Mesothelial cell of epicardium (in vitro differentiated cells): Measurements from ENCODE around the gene RAB13. TPM values are rescaled to one million over a fixed set of nuclear protein-coding genes. Genes with fewer than 3 reads are reported as not detected.
"Not testable (repeated sequence)": the region's sequence is repeated elsewhere in the genome, so short reads cannot be mapped to it uniquely, and the experiment has no call there.

ENCODE experiments used
- DNase-seq, 2 experiments: peaks; one replicate each; pipeline ENCODE4 v3.0.0; 2021; ENCODE audit warnings: low spot score in 2 of 2; ENCODE audit not compliant: unreplicated experiment in 2 of 2
- H3K27ac Mint-ChIP-seq: 2 replicates; pipeline ENCODE4 v1.8.0; 2021; ENCODE audit warnings: mixed read lengths
- H3K27me3 Mint-ChIP-seq: 2 replicates; pipeline ENCODE4 v1.8.0; 2021; ENCODE audit warnings: low read depth, mixed read lengths
- H3K36me3 Mint-ChIP-seq: 2 replicates; pipeline ENCODE4 v1.8.0; 2021; ENCODE audit warnings: mixed read lengths
- H3K4me1 Mint-ChIP-seq: 2 replicates; pipeline ENCODE4 v1.8.0; 2021; ENCODE audit warnings: mixed read lengths
- H3K4me3 Mint-ChIP-seq: 2 replicates; pipeline ENCODE4 v1.8.0; 2021; ENCODE audit warnings: mild to moderate bottlenecking, moderate library complexity, mixed read lengths
- H3K9me3 Mint-ChIP-seq: 2 replicates; pipeline ENCODE4 v1.8.0; 2021; ENCODE audit warnings: mixed read lengths
- total RNA-seq: library from RNA; stranded (reverse); gene quantifications from 3 replicates; pipeline ENCODE4 v1.2.1, GENCODE V29; 2021
- TF ChIP-seq, protein P1 (sequence below): fragments of 200-600 bp; sonication (generic); IDR thresholded peaks from one replicate; pipeline ENCODE4 v1.5.0; 2021; ENCODE audit warnings: antibody characterized with exemption; ENCODE audit not compliant: unreplicated experiment

The RAB13 gene
- total RNA-seq, 1 donor from 2014 or later: 92.0 TPM

DNA sequence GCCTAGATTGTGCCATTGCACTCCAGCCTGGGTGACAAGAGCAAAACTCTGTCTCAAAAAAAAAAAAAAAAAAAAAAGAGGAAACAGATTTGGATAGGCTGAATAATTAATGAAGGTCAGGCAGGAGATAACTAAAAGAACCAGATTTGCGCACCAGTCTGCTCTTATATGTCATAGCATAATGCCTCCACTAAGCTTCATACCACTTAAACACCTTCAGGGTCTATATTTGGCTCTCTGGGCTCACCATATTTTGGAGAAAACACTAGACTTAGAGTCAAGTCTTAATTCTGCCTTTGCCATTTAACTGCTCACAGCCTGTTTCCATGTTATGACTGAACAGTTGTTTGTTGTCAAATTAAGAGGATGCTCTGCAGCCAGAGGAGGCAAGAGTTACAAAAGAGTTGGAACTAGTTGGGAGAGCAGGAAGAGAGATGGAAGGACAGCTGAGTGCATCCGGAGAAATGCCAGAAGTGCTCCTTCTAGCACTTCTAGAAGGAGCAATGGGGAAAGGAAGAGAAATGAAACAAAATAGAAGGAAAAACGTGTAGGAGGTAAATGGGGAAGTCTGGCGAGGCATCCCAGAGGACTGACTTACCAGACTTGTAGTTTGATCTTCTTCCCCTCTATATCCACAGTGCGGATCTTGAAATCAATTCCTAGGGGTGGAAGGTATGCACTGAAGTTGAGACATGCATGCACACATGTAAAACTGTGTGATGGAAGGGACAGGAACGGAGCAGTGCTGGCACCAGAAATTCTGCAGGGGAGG lies 1.8 kb downstream of the RAB13 start:
- Mint-ChIP-seq H3K27me3 (no peaks in the 10 kb centered on the region), H3K4me3 (peak overlapping the region; percentile 95), H3K4me1 (peaks cover 24% of the 10 kb centered on the region), H3K9me3 (no peaks in the 10 kb centered on the region), H3K27ac (peak overlapping the region; percentile 36), H3K36me3 (peaks cover 8% of the 10 kb centered on the region)
- DNase-seq: no peak
- TF ChIP-seq, protein P1, sequence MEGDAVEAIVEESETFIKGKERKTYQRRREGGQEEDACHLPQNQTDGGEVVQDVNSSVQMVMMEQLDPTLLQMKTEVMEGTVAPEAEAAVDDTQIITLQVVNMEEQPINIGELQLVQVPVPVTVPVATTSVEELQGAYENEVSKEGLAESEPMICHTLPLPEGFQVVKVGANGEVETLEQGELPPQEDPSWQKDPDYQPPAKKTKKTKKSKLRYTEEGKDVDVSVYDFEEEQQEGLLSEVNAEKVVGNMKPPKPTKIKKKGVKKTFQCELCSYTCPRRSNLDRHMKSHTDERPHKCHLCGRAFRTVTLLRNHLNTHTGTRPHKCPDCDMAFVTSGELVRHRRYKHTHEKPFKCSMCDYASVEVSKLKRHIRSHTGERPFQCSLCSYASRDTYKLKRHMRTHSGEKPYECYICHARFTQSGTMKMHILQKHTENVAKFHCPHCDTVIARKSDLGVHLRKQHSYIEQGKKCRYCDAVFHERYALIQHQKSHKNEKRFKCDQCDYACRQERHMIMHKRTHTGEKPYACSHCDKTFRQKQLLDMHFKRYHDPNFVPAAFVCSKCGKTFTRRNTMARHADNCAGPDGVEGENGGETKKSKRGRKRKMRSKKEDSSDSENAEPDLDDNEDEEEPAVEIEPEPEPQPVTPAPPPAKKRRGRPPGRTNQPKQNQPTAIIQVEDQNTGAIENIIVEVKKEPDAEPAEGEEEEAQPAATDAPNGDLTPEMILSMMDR: no peak

DNA sequence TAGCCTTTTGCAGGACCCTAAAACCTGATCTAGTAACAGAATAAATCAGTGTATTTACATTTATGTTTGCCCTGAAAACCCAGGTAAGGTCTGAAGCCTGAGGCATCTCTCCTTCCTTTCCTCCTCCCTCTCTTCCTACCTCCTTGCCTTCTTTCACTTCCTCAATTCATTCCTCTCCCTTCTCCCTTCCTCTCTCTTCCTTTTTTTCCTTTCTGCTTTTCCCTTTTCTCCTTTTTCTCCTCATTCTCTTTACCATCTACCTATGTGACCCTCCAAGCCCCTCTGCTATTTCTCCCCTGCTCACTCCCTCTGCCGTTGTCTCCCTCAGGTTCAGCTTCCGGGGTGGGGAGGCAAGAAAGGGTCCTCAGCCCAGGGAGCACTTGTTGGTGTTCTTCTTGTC lies 4.4 kb downstream of the RAB13 start:
- H3K36me3 Mint-ChIP-seq, H3K27me3 Mint-ChIP-seq, H3K9me3 Mint-ChIP-seq, H3K4me3 Mint-ChIP-seq, DNase-seq, H3K27ac Mint-ChIP-seq: not testable (repeated sequence)
- peaks cover 37% of the 10 kb centered on the region for H3K4me1 Mint-ChIP-seq

DNA sequence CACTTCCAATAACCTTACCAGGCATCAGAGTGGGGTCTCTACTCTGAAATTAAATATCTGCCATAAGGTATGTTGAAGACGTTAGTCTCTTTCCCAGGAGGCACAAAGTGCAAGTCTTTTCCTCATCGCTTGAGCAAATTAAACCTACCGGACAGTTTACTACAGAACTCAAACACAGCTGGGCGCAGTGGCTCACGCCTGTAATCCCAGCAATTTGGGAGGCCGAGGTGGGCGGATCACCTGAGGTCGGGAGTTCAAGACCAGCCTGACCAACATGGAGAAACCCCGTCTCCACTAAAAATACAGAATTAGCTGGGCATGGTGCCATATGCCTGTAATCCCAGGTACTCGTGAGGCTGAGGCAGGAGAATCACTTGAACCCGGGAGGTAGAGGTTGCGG lies 7.0 kb downstream of the RAB13 start:
- H3K27ac Mint-ChIP-seq: peak overlapping the region; percentile 97
- peak overlapping the region; percentile 97 for H3K4me3 Mint-ChIP-seq
- peaks cover 28% of the 10 kb centered on the region for H3K4me1 Mint-ChIP-seq
- H3K9me3 Mint-ChIP-seq, H3K27me3 Mint-ChIP-seq, DNase-seq: not testable (repeated sequence)
- peaks cover 16% of the 10 kb centered on the region for H3K36me3 Mint-ChIP-seq

DNA sequence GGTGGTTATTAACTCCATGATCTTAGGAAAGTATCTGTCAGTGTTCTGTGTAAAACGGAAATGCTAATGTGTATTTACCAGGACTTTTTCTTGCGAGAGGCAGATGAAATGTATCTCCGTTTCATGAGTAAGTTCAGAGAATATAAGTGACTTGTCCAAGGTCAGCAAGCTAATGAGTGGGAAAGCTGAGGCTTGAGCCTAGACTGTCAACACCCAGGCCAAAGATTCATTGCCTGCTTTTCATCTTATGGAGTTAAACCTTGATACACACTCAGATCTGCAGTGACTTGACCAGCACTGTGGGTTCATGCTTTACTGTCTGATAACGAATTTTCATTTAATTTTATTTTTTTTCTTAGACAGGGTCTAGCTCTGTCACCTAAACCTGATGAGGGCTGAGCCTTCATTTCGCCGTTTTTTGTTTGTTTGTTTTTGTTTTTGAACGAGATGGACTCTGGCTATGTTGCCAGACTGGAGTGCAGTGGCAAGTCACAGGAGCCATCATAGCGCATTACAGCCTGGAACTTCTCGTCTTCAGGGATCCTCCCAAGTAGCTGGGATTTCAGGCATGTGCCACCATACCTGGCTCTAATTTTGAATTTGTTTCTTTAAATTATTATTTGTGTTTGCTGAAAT lies 7.7 kb downstream of the RAB13 start:
- Mint-ChIP-seq H3K4me3 (peak overlapping the region; percentile 97), H3K27ac (peak overlapping the region; percentile 97), H3K27me3 (no peaks in the 10 kb centered on the region), H3K9me3 (no peaks in the 10 kb centered on the region), H3K36me3 (peaks cover 17% of the 10 kb centered on the region), H3K4me1 (peaks cover 28% of the 10 kb centered on the region)
- no peak for DNase-seq
- TF ChIP-seq, protein P1: no peak

DNA sequence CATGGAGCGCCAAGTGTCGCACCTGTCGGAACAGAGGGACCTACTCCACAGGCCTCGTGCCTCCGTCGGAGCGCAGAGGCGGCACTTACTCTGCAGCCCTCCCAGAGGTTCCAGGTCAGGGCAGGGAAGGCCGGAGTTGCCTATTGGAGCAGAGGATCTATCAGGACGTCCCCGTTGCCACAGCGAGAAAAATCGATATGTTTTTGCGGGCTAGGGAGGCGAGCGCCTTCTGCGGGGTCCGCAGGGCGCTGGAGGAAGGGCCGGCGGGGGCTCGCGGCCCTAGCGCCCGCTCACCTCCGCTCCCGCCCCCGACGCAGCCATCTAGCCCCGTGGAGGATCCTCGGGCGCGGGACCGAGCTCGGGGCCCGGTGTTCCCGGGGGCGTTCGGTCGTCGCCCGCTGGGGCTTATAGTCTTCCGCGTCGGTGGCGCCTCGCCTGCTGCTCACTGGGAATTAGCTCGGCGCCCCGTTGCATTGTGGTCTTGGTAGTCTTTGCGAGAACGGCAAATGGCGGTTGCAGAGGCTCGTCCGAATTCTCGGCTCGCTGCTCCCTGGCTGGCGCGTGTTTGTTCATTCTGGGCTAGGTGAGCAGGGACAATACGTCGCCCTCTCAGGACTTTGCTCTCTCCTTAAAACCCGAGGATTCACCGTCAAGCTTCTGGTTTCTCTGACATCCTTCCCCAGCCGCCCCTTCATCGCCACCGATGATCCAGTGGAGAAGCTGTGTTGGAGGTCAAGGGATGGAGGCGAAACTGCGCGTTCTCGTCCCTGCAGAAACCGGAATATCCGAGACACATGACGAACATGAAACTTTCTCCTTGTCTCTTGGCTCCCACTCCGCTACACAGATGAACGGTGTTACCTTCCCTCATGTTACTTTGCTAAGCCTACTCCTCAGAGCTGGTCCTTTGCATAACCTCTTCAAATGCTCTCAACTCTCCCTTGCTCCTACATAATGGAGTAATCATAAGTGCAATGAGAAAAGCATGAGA lies 8.6 kb downstream of the RAB13 start, which contains the start of gene JTB:
Gene JTB, minus strand, starts transcription at position 425 of the 991 bp plus-strand sequence. Its CDS starts 422 bp downstream, at position 3.
- Mint-ChIP-seq H3K27ac (peak within 1 kb of the TSS; percentile 97), H3K36me3 (peaks cover 13% of the 10 kb centered on the region), H3K9me3 (no peaks in the 10 kb centered on the region), H3K4me1 (peaks cover 28% of the 10 kb centered on the region), H3K27me3 (no peaks in the 10 kb centered on the region), H3K4me3 (peak within 1 kb of the TSS; percentile 97)
- peak; percentile 63 to 82 for DNase-seq
- TF ChIP-seq, protein P1: no peak

DNA sequence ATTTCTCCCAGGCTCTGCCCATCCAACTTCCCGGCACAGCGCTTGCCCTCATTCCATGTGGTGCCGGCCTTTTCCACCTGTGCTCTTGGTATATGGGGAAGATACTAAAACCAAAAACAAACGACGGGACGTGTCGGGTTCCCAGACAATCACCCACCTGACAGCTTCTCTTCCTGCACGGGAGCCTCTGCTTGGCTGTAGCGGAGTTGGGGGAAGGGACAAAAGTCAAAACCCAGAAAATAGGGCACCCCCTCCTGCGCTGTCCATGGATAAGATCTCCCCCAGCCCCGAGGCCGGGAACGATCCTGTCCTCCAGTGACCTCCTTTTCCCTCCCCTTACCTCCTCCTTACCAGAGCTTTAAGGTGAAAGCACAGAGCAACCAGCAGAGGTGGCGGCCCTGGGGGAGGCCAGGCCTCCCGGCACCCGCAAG lies 9.3 kb downstream of the RAB13 start:
- Mint-ChIP-seq H3K4me1 (peaks cover 28% of the 10 kb centered on the region), H3K36me3 (peaks cover 10% of the 10 kb centered on the region), H3K27me3 (no peaks in the 10 kb centered on the region), H3K27ac (peak overlapping the region; percentile 96), H3K4me3 (peak overlapping the region; percentile 97), H3K9me3 (no peaks in the 10 kb centered on the region)
- TF ChIP-seq, protein P1: no peak
- DNase-seq: peak in 1 of 2 experiments; percentile 42
